Stimulated activated CD4-positive, alpha-beta T cell treated with anti-CD3 and anti-CD28 coated beads, Interleukin-1b, Interleukin-23, amount 100 ng/mL, for 4 hours (primary cell): Measurements from ENCODE around the gene KIF12.

Experiments used
- DNase-seq, 2 donors: peaks; one replicate each; pipeline ENCODE4 v3.0.0-alpha.2; 2020; ENCODE audit warnings: low read depth in 2 of 2

KIF12 gene

DNA sequence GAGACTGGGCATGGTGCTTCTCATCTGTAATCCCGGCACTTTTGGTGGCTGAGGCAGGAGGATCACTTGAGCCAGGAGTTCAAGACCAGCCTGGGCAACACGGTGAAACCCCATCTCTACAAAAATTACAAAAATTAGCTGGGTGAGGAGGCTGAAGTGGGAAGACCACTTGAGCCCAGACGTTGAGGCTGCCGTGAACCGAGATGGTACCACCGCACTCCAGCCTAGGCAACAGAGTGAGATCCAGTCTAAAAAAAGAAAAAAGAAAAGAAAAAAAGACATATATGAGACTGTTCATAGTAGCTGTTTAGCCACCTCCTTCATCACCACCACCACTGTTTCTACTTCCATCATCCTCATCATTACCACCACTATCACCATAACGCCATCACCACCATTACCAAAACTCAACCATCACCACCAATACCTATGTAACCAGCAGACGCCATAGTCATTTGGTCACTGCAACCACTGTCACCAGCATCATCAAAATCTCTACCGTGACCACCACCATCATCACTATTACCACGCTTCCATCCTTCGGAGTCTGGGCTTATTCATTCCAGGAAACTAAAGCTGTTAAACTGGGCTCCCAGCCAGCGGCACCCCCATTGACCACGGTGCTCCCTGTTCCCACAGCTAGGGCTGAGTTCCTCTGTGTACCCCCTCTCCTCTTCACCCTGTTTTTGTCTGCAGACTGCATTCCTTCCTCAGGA lies 8.4 kb upstream of the KIF12 start:
- no peak for DNase-seq

DNA sequence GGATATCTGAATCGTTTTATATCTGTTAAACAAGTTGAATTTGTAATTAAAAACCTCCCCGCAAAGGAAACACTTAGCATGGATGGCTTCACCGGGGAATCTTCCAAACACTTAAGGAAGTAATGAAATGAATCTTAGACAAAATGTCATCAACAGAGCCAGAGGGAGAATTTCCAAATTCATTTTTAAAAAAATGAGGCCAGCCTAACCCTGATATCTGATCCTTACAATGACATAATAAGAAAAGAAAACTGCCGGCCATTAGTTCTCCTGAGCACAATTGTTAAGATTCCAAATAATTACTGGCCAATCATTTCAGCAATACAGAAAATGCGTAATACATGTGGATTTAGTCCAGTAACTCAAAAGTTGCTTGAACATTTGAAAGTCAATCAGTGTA lies 6.1 kb upstream of the KIF12 start:
- no peak for DNase-seq

GRCh38 chr9:114102484-114102883 lies 3.4 kb upstream of the KIF12 start:
- DNase-seq, result no peak

DNA sequence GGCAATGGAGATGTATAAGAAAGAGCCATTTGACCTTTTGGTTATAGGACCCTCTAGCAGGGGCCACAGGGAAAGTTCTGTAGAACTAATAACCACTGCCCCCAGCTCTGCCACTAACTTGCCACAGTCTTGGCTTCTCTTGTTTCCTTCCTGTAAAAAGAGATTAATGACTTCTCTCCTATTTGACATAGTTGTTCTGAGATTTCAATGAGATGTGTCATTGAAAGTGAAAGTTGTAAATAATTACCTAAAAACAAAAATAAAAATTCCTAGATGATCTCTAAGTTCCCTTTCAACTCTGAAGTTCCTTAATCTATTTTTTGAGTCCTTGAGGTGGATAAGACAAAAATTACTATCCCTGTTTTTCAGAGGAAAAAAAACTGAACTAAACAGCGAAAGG lies 1.4 kb upstream of the KIF12 start:
- no peak for DNase-seq

- DNase-seq, result no peak
These were observed 678 bp upstream of the KIF12 start for GRCh38 chr9:114099669-114100270.

DNA sequence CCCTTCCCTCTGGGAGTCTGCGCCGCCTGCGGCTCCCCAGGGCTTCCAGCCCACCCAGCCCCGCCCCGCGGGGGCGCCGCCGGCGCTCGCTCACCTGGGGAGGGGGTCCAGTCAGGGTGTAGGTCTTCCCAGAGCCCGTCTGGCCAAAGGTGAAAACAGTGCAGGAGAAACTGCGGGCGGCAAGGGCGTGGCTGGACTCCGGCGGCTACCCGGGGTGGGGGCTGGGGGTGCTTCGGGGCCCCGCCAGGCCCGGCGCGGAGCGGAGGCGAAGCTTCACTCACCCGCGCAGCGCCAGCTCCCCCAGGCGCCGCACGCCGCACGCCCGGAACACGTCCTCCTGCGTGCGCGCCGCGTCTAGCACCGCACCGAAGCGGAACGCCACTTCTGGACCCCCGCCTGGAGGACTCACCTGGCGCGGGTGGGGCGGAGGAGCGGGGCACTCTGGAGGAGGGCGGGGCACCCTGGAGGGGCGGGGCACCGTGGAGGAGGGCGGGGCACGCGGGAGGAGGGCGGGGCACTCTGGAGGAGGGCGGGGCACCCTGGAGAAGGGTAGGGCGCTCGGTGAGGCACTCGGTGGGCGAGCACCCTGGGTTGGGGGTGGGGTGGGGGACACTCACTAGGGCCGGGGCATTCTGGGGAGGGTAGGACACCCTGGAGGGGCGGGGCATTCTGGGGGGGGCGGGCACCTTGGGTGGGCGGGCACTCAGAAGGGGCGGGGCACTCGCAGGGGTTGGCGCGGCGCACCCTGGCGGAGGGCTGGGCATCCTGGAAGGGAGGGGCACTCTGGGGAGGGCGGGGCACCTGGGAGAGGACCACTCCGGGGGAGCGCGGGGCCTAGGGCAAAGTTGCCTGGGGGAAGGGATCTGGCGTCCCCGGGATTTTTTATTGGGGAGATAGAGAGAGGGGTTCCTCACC lies 814 bp downstream of the KIF12 start:
- DNase-seq, result peak in 1 of 2 donors; percentile 7

DNA sequence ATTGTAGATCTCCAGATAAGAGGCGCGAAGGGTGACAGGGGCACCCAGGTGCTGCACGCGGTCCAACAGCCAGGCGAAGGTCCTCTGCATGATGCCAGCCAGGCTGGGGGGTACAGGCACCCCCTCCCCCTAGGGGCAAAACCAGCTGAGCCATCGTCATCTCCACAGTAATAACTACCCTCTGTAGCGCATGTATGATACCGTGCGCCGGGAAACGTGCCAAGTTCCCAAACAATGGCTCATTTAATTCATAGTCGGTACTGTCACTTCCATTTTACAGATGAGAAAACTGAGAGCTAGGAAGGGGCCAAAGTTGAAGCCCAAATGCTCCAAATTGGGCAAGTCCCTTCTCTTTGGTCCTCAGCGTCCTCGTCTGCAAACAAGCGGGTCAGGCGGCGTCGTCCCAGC lies 1.5 kb downstream of the KIF12 start:
- DNase-seq, result no peak

DNA sequence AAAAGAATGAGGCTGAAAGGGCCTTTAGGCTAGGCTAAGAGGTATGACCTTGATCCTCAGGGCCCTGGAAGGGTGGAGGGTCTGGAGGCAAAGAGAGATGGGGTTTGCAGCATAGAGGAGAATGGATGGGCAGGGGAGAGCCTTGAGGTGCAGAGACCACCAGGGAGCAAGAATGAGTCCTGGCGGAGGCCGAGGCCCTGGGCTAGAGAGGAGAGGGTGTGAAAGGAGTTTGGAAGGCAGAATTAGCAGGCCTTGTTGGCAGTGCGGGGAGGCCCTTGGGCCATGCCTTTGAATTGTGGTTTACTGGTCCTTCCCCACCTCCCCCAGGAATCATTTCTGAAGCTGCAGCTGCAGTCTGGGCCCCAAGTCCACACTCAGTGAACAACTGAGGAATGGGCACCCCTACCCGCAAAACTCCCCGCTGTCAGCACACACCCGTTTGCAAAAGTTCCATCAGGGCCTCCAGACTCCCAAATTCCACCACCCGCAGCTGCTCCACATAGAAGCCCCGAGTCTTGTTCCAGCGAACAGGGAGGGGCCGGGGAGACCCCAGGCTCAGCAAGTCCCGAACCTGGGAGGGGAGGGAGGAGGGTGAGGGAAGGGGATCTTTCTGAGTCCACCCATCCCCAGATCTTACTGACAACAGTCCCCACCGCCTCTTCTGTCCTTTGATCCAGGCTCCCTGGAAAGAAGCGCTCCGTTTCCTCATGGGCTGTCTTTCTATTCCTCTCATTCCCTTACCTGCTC lies 2.1 kb downstream of the KIF12 start:
- no peak for DNase-seq

DNA sequence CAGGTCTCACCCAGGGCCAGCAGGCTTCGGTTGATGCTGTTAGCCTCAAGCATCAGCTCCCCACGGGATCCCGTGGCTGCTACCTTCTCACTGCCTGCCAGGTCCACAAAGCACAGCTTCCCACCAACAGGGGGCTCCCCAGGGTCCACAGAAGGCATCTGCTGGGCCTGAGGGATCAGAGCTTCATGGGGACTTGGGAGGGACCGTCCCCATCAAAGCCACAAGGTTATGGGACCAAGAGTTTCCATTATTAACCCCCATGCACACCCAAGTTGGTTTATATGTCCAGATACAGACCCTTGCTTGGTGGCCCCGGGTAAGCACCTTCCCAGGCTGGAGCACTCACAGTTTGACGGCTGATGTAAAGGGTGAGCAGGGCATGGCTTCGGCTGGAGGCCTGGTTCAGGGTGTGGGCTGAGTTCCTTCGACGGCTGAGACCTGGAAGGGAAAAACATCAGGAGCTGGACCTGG lies 3.0 kb downstream of the KIF12 start:
- no peak for DNase-seq

DNA sequence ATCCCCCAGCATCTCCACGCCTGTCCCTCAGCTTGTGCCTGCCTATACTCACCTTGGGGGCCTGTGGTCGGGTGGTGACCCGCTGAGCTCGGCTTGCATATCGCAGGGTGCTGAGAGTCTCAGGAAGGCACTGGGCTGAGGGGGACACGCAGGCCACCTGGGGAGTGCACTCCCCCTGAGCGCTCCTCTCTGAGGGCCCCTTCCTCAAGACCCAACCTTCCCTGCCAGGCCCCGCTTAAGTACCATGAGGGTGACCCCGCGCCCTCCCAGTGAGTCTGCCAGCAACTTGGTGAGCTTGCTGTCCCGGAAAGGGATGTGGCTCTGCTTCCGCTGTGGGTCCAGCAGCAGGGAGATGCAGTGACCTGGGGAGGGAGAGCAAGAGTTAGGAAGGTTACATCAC lies 4.1 kb downstream of the KIF12 start:
- DNase-seq, result no peak

- DNase-seq, result no peak
These were observed 5.2 kb downstream of the KIF12 start for GRCh38 chr9:114093761-114094505.

- no peak for DNase-seq
These were observed 6.0 kb downstream of the KIF12 start for GRCh38 chr9:114093031-114093471.

DNA sequence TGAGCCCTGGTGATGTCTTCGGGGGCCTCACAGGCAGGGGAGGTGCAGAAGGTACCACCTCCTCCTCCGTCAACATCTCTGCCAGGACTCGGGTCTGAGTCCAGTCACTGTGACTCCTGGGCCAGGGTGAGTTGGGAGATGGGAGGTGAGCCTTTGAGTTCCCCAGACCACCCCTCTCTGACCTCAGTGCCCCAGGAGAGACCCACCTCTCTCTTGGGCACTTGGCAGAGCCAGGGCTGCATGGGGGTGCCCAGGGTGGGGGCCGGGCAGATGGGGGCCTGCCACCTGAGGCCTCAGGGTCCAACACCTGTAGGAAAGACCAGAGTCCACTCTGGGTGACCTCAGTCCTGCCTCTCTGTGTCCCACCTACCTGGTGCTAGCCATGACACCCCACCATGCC lies 6.8 kb downstream of the KIF12 start:
- no peak for DNase-seq

DNA sequence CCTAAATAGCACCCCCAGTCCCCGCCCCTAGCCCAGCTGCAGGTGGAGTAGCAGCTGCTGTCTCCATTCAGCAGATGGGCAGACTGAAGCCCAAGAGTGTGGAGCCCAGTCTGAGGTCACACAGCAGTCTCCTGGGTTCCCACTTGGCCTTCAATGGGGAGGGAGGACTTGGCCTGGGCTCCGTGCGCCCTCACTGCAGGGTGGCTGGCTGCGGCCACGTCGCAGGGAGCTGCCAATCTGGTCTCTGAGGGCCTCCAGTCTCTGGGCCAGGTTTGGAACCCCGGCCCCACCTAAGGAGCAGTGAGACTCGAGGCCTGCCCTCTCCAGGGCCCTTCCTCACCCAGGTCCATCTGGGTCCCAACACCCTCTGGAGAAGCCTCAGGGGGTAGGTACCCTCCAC lies 7.4 kb downstream of the KIF12 start:
- no peak for DNase-seq

GRCh38 chr9:114090798-114091197 lies 8.3 kb downstream of the KIF12 start:
- DNase-seq, result no peak

GRCh38 chr9:114089206-114089840 lies 9.8 kb downstream of the KIF12 start:
- DNase-seq, result no peak

DNA sequence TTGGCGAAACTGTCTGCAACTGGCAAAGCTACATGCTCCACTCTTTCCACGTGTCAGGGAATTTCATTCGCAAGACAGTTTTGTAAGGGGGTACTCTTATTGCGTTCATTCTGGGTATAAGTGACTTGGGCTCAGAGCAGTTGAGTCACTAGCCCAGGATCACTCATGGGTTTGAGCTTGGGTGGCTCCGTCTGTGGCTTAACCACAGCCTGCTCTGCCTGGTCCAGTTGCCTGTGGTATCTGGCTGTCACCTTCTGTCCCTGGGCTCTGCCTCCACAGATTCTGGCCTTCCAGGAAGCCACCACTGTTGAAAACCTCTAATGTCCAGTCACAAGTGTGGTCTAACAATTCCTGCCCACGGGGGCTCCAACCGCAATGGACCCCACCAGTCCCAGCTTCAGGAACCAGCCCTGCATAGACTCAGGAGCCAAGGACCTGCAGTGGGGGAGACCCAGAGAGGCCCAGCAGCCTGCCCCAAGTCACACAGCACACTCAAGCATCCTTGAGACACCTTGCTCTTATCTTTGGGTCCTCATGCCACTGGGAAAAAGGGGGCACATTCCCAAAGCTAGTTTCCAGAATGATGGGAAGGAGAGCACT lies 10.4 kb downstream of the KIF12 start:
- no peak for DNase-seq

DNA sequence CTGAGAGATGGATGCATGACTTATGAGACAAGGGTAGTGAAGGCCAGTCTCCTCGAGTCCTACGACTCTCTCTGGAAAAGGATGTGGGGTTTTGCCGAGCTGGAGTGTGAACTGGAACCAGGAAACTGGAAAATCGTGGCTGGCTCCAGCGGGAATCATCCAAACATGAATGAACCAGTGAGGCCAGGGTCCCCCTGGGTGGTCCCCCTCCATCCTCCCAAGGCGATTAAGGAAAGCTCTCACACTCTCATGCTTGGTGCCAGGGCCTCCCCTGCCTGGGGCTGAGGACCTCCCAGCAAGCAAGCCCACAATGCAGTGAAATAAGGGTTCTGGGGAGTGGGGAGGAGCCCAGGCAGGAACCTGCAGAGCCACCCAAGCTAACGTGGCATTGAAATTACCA lies 11.4 kb downstream of the KIF12 start:
- DNase-seq, result no peak

DNA sequence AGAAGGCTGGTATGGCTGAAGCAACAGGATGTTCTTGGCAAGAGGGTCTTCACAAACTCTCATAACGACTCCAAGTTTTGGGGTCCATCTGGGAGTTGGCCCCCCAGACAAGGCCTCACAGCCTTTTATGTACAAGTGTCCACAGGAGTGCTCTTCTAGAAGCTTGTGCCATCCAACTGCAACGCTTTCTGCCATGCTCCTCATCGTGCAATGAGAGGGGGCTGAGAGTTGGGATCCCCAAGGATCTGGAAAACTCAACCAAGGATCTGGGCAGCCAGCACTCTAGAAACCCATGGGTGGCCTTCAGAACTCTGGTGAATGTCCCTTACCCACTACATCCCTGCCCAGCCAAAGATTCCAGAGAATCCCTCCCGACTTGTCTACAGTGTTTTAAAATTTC lies 12.5 kb downstream of the KIF12 start:
- no peak for DNase-seq

DNA sequence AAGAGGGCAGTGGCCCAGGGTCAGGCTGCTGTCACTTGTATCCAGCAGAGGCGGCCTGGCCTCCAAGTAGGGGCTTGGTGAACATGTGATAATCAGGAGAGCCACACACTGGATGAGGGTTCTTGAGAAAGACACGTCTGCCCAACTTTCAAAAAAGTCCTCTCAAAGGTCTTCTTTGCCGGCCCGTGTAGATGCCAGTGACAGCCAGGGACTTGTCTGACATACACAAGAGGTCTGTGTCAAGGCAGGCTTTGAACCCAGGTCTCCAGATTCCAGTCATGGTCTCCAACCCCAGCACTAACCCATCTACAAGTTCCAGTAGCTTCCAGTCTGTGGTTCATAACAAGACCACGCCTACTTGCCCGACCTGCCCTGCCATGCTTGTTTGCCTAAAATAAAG lies 13.1 kb downstream of the KIF12 start:
- DNase-seq, result no peak
